NCI-H1105 (cell line): ENCODE results near the gene TANGO2.

Source experiments
- DNase-seq: peaks from one replicate; lab custom pipeline; 2025; lab: John Stamatoyannopoulos, UW

TANGO2 gene

GRCh38 chr22:19996694-19997384 is 24.1 kb upstream of the TANGO2 start:
- DNase-seq: no peak

- DNase-seq: no peak
Measured at GRCh38 chr22:19997561-19998231, 23.2 kb upstream of the TANGO2 start.

- no peak for DNase-seq
Measured at GRCh38 chr22:19998232-19998951, 22.5 kb upstream of the TANGO2 start.

GRCh38 chr22:19998991-19999820 is 21.7 kb upstream of the TANGO2 start:
- no peak for DNase-seq

- DNase-seq: no peak
Measured at GRCh38 chr22:20000246-20001081, 20.4 kb upstream of the TANGO2 start.

DNA sequence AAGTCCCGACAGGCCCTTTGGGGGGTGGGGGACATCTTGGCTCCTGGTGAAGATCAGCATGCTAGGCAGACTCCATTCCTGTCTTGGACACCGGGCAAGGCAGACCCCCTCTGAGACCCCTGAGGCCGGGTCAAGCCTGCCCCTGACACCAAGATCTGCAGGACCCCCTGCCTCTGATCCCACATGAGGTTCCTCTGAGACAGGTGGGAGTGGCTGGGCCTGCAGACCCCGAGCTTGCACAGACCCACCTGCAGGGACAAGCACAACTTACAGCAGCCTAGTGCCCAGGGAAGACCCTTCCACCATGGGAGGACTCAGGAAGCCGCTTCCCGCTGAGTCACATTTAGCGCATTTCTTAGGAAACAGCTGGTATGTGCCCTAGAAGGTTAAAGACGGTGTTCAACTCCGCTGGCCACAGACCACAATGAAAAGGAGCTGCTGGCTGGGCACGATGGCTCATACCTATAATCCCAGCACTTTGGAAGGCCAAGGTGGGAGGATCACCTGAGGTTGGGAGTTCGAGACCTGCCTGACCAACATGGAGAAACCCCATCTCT is 19.8 kb upstream of the TANGO2 start:
- no peak for DNase-seq

- DNase-seq: no peak
Measured at GRCh38 chr22:20002128-20002527, 18.8 kb upstream of the TANGO2 start.

DNA sequence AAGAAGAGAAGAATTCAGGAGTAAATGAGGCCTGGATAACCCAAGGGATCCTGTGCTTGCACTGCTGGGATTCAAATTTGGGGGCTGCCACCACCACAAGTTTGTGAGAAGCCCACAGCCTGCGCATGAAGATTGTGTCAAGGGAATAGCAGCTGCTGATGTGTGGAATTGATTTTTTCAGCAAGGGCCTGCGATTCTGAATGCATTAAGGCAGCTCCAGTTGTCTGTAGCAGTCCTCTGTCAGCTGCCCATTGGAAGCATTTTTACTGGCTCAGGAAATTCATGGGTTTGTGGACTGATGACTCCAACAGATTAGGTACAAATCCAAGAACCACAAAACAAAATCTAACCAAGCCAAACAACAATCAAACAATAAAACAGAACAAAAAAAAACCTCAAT is 18.3 kb upstream of the TANGO2 start:
- DNase-seq: no peak

DNA sequence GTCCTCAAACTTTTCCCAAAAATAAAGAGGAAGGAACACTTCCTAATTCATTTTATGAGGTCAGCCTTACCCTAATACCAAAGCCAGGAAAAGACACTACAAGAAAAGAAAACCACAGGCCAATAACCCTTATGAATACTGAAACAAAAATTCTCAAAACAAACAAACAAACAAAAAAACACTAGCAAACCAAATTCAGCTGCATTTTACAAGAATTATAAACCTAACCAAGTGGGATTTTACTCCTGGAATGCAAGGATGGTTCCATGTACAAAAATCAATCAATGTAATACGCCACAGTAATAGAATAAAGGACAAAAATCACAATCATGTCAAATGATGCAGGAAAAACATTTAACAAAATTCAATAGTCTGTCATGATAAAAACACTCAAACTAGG is 17.6 kb upstream of the TANGO2 start:
- no peak for DNase-seq

DNA sequence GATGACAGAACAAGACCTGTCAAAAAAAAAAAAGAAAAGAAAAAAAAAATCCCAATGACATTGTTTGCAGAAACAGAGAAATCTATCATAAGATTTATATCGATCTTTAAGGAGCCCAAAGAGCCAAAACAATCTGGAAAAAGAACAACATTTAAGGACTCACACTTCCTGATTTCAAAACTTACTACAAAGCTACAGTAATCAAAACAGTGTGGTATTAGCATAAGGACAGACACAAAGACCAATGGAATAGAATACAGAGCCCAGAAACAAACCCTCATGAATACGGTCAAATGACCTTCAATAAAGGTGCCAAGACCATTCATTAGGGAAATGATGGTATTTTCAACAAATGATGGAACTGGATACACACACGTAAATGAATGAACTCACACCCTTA is 16.4 kb upstream of the TANGO2 start:
- DNase-seq: no peak

GRCh38 chr22:20008221-20008995 is 12.5 kb upstream of the TANGO2 start:
- no peak for DNase-seq

- DNase-seq: no peak
Measured at GRCh38 chr22:20009018-20009491, 11.9 kb upstream of the TANGO2 start.

GRCh38 chr22:20009582-20010306 is 11.2 kb upstream of the TANGO2 start:
- no peak for DNase-seq

- no peak for DNase-seq
Measured at GRCh38 chr22:20010307-20011122, 10.4 kb upstream of the TANGO2 start.

GRCh38 chr22:20011123-20011992 is 9.6 kb upstream of the TANGO2 start:
- no peak for DNase-seq

GRCh38 chr22:20011993-20012740 is 8.7 kb upstream of the TANGO2 start:
- DNase-seq: no peak
